Hepatocyte (in vitro differentiated cells): ENCODE measurements around the gene ZNF267.

Source experiments
- EZH2 ChIP-seq: fragments of 200-600 bp; sonication (generic); IDR thresholded peaks from 2 replicates; pipeline ENCODE4 v1.6.1; 2016; ENCODE audit warnings: antibody characterized with exemption, mild to moderate bottlenecking, borderline replicate concordance
- EZH2phosphoT487 ChIP-seq: fragments of 200-600 bp; sonication (generic); IDR thresholded peaks from one replicate; pipeline ENCODE4 v1.6.1; 2018; ENCODE audit warnings: antibody characterized with exemption, mild to moderate bottlenecking, low read depth, moderate library complexity; ENCODE audit not compliant: unreplicated experiment, severe bottlenecking
- TF ChIP-seq, protein P1 (sequence below): fragments of 200-600 bp; sonication (generic); IDR thresholded peaks from 2 replicates; pipeline ENCODE4 v1.5.1; 2016; ENCODE audit warnings: antibody characterized with exemption, mild to moderate bottlenecking; ENCODE audit not compliant: poor library complexity

GRCh38 chr16:31870809-31871208, 2.8 kb upstream of the ZNF267 start:
- TF ChIP-seq, protein P1, sequence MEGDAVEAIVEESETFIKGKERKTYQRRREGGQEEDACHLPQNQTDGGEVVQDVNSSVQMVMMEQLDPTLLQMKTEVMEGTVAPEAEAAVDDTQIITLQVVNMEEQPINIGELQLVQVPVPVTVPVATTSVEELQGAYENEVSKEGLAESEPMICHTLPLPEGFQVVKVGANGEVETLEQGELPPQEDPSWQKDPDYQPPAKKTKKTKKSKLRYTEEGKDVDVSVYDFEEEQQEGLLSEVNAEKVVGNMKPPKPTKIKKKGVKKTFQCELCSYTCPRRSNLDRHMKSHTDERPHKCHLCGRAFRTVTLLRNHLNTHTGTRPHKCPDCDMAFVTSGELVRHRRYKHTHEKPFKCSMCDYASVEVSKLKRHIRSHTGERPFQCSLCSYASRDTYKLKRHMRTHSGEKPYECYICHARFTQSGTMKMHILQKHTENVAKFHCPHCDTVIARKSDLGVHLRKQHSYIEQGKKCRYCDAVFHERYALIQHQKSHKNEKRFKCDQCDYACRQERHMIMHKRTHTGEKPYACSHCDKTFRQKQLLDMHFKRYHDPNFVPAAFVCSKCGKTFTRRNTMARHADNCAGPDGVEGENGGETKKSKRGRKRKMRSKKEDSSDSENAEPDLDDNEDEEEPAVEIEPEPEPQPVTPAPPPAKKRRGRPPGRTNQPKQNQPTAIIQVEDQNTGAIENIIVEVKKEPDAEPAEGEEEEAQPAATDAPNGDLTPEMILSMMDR: no peak
- TF ChIP-seq EZH2 (no peak), EZH2phosphoT487 (no peak)
